IPS-11a (cell line): Measurements from ENCODE around the gene KLHL22.
"Not testable (repeated sequence)": the region's sequence is repeated elsewhere in the genome, so short reads cannot be mapped to it uniquely, and the experiment has no call there.

Experiments used
- H3K4me3 ChIP-seq: one replicate; pipeline ENCODE4 v1.5.1; 2013; ENCODE audit warnings: low read depth, low read length, control low read depth

The KLHL22 gene

GRCh38 chr22:20472629-20473442, 22.8 kb downstream of the KLHL22 start:
- H3K4me3 ChIP-seq = no peak overlapping the region

- no peak overlapping the region for H3K4me3 ChIP-seq
Measured at GRCh38 chr22:20471126-20471833, 24.3 kb downstream of the KLHL22 start.

DNA sequence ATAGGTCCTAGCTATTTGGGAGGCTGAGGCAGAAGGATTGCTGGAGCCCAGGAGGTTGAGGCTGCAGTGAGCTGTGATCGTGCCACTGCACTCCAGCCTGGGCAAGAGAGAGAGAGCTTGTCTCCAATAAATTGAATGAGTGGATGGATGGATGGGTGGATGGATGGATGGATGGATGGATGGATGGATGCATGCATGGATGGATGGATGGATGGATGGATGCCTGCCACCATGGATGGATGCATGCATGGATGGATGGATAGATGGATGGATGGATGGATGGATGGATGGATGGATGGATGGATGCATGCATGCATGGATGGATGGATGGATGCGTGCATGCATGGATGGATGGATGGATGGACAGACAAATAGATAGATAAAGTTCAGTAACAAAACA, 25.1 kb downstream of the KLHL22 start:
- H3K4me3 ChIP-seq = not testable (repeated sequence)

GRCh38 chr22:20469110-20469868, 26.3 kb downstream of the KLHL22 start:
- H3K4me3 ChIP-seq = no peak overlapping the region

- no peak overlapping the region for H3K4me3 ChIP-seq
Measured at GRCh38 chr22:20466659-20467379, 28.8 kb downstream of the KLHL22 start.

GRCh38 chr22:20465759-20466077, 29.9 kb downstream of the KLHL22 start:
- H3K4me3 ChIP-seq = no peak overlapping the region

GRCh38 chr22:20464912-20465758, 30.5 kb downstream of the KLHL22 start:
- no peak overlapping the region for H3K4me3 ChIP-seq

DNA sequence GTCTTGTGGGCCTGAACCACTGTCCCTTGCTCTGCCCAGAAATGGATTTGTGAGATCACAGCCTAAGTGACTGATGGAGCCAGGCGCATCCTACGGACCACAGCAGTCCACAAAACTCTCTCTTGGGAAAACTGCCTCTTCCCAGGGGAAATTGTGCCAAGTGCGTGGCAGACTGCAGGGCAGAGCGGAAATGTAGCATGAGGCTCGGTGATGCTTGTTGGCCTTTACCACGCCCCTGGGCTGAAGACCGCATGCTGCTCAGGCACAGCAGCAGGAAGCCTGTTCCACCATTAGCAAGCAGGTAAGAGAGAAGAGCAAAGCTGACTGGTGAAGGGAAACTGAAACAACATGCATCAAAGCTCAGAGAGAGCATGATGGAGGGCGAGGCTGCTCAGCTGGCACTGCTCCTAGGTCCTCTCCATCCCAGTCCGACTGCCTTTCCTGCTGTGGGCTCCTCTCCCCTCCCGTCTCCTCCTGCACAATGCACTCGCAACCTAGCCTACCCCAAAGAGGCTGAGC, 31.4 kb downstream of the KLHL22 start:
- no peak overlapping the region for H3K4me3 ChIP-seq

DNA sequence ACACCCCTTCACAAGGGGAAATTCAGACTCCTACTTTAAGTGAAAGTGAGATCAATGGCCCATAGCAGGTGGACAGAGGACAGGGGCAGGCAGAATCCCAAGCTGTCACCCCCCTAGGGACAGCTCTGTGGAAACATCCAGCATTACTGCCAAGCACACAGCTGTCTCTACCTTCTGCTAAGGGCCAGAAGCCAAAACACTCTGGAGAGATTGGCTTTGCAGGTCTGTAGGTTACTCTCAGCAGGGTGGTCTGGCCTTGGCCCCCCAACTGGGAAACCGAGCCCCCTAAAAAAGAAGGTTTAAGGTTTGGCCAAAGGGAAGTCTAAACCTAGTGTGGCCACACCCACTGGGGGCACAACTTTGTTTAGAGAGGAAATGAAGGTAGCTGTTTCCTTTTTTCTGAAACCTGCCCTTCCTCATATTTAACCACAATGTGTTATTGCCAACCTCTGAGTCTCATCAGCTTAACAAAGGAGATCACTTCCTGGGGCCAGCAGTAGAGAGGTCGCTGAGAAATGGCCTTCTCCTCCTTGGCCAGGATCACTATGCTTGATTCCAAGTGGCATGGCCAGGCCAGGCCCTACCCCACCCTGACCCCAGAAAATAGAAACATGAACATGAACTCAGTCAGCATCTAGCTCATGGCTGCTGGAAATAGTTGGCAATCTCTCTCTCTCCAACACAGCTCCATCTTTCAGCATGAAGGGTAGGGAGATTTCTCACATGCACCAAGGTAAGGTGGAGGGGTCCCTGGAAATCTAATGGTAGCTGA, 32.1 kb downstream of the KLHL22 start:
- H3K4me3 ChIP-seq = no peak overlapping the region

DNA sequence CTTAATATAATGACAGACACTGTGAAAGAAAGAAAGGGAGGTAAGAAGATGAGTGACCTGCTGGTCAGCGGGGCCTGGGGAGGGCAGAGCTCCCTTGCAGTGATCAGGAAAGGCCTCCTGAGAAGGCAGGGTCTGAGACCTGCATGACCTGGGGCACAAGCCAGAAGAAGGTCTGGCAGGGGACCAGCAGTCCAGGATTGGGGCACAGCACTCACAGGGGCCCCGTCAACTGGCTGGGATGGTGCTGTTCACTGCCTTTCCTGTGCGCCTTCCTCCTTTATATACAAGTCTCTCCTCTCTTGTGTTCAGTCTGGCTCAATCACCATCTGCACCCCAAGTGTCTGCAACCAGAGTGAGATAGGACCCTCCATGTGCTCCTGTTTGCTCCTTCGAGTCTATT, 35.7 kb downstream of the KLHL22 start:
- no peak overlapping the region for H3K4me3 ChIP-seq

- H3K4me3 ChIP-seq = no peak overlapping the region
Measured at GRCh38 chr22:20459152-20459542, 36.4 kb downstream of the KLHL22 start.

DNA sequence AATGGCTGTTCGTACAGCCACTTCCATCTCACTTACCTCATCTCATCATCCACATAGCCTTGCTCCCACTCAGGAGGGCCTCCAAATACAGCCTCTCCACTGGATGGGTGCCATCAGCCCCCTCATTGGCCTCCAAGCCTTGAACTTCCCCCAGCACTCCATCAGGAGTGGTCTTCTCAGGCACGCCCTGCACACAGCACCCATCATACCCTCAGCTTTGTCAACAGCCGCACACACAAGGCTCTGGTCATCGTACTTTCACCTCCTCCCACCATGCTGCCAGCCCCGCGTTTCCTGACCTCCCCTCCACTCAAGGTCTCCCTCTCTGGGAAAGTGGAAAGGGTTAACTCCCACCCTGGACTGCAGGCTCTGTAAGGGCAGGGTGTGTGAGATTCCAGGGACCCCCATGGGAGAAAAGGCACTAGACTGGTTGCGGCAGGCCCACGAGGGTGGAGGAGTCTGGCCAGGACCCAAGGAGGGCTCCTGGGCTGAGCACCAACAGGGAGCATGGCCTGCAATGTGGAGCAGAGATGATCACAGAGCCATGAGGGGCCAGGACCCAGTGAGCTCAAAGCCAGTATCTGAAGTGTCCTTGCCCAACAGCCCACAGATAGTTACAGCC, 37.0 kb downstream of the KLHL22 start:
- no peak overlapping the region for H3K4me3 ChIP-seq

DNA sequence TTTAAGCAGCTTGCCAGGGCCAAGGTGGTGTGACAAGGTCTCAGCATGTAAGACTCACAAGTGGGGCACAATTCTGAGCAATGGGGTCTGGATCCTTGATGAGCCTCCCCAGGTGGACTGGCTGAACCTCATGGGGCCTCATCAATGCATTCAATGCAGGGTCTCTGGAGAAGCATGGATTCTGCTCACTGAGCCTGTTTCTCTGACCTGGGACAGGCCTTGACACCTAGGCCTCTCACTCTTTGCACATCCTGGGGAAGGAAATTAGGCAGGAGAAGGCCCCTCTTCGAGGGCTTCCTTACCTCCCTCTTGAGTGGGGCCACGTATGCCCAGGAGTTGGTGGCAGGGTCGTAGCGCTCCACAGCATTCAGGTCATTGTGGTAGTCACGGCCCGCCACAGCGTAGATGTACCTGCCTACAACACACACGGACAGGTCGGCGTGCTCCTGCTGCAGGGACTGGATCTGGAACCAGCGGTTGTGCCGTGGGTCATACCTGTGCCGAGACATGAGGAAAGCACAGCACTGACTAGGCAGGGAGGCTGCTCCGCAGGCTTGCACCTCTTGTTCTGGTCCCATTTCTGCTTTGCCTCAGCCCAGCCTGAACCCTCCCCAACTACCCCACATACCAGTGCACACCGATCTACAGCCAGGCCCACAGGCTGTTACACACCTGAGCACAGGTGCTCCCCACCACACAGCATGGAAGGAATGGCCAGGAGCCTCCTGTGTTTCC, 37.9 kb downstream of the KLHL22 start:
- H3K4me3 ChIP-seq = no peak overlapping the region

DNA sequence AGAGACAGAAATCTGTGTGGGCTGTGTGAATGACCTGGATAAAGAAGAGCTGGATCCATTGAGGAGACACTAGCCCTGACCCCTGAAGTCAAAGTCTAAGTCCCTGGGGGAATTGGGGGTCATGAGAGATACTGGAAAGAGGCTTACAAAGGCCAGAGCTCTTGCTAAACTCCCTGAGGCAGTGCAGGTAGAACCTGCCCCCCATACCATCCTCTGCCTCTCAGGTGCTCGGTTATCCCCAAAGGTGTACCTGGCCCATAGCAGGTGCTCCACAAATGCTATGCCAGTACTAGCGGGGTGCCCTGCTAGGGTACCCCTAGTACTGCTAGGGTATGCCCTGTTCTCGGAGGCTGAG, 38.9 kb downstream of the KLHL22 start:
- no peak overlapping the region for H3K4me3 ChIP-seq

GRCh38 chr22:20456064-20456721, 39.4 kb downstream of the KLHL22 start:
- no peak overlapping the region for H3K4me3 ChIP-seq

GRCh38 chr22:20455709-20456063, 39.9 kb downstream of the KLHL22 start:
- H3K4me3 ChIP-seq = no peak overlapping the region

- no peak overlapping the region for H3K4me3 ChIP-seq
Measured at GRCh38 chr22:20453222-20453621, 42.4 kb downstream of the KLHL22 start.

DNA sequence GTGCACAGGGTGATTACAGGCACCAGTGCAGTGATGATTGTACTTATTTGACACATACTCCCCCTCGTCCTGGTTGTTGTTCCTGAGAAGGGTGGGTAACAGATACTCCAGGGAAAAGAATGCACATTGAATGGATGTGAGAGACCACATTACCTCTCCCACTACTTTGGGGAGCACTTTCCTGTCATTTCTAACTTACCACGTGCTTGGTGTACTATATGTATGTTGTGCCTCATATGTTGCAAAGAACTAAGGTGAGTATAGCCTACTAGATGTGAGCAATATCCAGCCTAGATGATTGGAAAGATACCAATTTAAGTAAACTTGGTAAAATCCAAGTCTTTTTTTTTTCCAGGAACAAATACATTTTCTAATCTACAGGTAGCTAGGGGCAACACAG, 43.7 kb downstream of the KLHL22 start:
- no peak overlapping the region for H3K4me3 ChIP-seq
